MCF 10A (cell line): ENCODE measurements around the gene STK38L. TPM values are rescaled to one million over a fixed set of nuclear protein-coding genes. Genes with fewer than 3 reads are reported as not detected.

Source experiments
- BruUV-seq: library from RNA; stranded (reverse); fragments of 400-500 nt; replicated peaks from 2 replicates; lab custom pipeline; 2021; lab: Mats Ljungman, UMichigan
- CTCF ChIA-PET: fragments of 300-600 bp; sonication (Branson Sonifier 250); formaldehyde crosslinking; extraction: SDS; loops from one replicate; lab custom pipeline; 2021; ENCODE audit warnings: antibody characterized with exemption, inconsistent platforms; lab: Yijun Ruan, JAX
- POLR2A ChIA-PET: fragments of 300-600, 350-650 bp; sonication (Branson Sonifier 250); formaldehyde crosslinking; extraction: SDS; loops from one replicate; lab custom pipeline; 2020; ENCODE audit warnings: antibody characterized with exemption, inconsistent platforms; lab: Yijun Ruan, JAX
- DNase-seq: peaks from one replicate; pipeline ENCODE4 v3.0.0-alpha.2; 2018; ENCODE audit not compliant: unreplicated experiment
- H3K27ac Mint-ChIP-seq: one replicate; pipeline ENCODE4 v1.8.0; 2022; ENCODE audit warnings: mild to moderate bottlenecking, low read depth, mixed read lengths; ENCODE audit not compliant: unreplicated experiment
- H3K27me3 Mint-ChIP-seq: one replicate; pipeline ENCODE4 v1.8.0; 2022; ENCODE audit warnings: mixed read lengths; ENCODE audit not compliant: insufficient read depth, unreplicated experiment
- H3K36me3 Mint-ChIP-seq: one replicate; pipeline ENCODE4 v1.8.0; 2022; ENCODE audit warnings: mild to moderate bottlenecking, moderate library complexity, mixed read lengths; ENCODE audit not compliant: insufficient read depth, unreplicated experiment
- H3K4me1 Mint-ChIP-seq: one replicate; pipeline ENCODE4 v1.8.0; 2022; ENCODE audit warnings: mixed read lengths; ENCODE audit not compliant: insufficient read depth, unreplicated experiment
- H3K4me3 Mint-ChIP-seq: one replicate; pipeline ENCODE4 v1.8.0; 2022; ENCODE audit warnings: mild to moderate bottlenecking, moderate library complexity, mixed read lengths; ENCODE audit not compliant: unreplicated experiment
- H3K9me3 Mint-ChIP-seq: one replicate; pipeline ENCODE4 v1.8.0; 2022; ENCODE audit warnings: mixed read lengths; ENCODE audit not compliant: unreplicated experiment
- intact Hi-C: fragments of 100-400 bp; cut with micrococcal nuclease; formaldehyde crosslinking; loops from 2 replicates; pipeline ENCODE4 v1.14.1; 2022
- total RNA-seq: library from RNA; stranded (reverse); gene quantifications from 2 replicates; pipeline ENCODE4 v1.2.3, GENCODE V29; 2022
- TF ChIP-seq, protein P1 (sequence below): fragments of 200-600 bp; IDR thresholded peaks from one replicate; pipeline ENCODE4 v1.8.0; 2022; ENCODE audit warnings: antibody characterized with exemption, mild to moderate bottlenecking; ENCODE audit not compliant: unreplicated experiment

The STK38L gene
- total RNA-seq, 1 experiment from 2014 or later: 18.1 TPM

DNA sequence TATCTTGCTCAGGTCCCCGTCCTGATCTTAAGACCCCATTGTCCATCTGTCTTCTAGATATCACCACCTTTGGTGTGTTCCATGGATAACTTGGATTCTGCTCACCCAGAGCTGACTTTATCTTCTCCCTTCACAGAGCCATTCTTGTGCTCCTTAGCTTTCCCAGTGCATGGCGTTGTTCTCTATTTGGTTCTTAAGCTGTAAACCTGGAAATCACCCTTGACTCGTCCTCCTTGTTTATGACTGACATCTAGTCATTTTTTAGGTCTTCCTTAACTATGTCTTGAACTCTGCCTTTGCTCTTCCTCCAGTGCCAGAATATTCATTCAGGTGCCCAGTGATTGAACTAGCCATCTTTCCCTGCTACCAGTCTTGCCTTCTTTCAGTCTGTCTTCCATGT lies 11.7 kb downstream of the STK38L start:
- Mint-ChIP-seq H3K4me1 (peaks cover 22% of the 10 kb centered on the region), H3K4me3 (no peak overlapping the region), H3K36me3 (no peaks in the 10 kb centered on the region), H3K27me3 (no peaks in the 10 kb centered on the region), H3K27ac (no peak overlapping the region), H3K9me3 (no peaks in the 10 kb centered on the region)
- TF ChIP-seq, protein P1, sequence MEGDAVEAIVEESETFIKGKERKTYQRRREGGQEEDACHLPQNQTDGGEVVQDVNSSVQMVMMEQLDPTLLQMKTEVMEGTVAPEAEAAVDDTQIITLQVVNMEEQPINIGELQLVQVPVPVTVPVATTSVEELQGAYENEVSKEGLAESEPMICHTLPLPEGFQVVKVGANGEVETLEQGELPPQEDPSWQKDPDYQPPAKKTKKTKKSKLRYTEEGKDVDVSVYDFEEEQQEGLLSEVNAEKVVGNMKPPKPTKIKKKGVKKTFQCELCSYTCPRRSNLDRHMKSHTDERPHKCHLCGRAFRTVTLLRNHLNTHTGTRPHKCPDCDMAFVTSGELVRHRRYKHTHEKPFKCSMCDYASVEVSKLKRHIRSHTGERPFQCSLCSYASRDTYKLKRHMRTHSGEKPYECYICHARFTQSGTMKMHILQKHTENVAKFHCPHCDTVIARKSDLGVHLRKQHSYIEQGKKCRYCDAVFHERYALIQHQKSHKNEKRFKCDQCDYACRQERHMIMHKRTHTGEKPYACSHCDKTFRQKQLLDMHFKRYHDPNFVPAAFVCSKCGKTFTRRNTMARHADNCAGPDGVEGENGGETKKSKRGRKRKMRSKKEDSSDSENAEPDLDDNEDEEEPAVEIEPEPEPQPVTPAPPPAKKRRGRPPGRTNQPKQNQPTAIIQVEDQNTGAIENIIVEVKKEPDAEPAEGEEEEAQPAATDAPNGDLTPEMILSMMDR: no peak
- no TSS peak for BruUV-seq
- intact Hi-C loops: no loop called here
- DNase-seq: no peak
- ChIA-PET POLR2A (no interaction called here), CTCF (interaction anchor here (0.6 kb wide), 1 partner anchor 157 kb away, joined by 4 read pairs; no protein-coding TSS in a partner anchor)

DNA sequence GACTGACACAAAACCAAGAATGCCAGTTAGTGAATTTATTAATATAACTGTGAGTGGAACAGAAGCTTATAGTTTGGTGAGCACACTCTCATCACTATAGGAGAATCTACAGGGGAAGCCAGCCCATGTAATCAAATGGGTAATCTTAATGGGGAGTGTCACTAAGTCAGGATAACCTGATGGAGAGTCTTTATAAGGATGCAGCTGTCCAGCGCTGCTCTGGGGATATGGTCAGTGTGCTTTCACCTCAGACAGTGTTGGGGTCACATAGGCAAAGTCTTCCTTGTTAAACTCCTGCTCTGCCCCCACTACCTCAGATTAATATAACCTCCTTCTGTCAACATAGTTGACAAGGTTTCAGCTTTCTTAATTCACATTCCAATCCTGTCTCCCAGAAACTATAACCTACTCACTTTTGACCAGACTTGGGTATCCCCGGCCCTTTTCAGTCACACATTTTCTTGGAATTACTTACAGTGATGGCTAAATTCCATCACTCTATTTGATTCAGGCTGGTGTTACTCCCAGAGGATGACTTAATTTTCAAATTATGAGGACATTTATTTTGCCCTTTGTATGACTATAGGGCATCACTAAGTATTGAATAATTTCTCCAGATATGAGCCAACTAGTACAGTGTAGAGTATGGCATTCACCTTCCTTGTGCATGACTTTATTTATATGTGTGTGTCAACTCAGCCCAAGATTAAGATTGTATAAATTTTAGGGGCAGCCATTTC lies 13.2 kb downstream of the STK38L start:
- ChIA-PET CTCF (interaction anchor here (1.6 kb wide), 2 partner anchors 47 to 49 kb away, joined by 4 to 5 read pairs; no protein-coding TSS in a partner anchor), POLR2A (interaction anchor here (1.2 to 1.4 kb wide), 3 partner anchors 9 to 77 kb away, joined by 3 to 4 read pairs (median 3); no protein-coding TSS in a partner anchor)

DNA sequence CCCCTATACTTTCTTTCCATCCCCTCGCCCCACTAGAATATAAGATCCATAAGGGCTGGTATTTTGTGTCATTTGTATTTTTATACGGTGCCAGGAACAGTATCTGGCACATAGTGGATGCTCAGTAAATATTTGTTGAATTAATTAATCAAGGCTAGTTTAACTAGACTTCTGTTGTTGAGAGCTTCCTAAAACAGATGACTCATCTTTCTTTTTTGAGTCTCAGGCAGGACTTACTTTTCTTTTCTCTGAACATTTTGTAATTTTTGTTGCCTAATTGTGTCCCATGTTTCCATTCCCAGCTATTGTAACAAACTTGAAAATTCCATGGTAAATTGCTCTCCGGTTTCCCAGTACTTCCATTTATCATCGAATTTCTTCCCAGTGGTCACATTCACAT lies 16.7 kb downstream of the STK38L start:
- POLR2A ChIA-PET: interaction anchor here (0.8 to 2.4 kb wide), 6 partner anchors 11 to 238 kb away, joined by 3 to 27 read pairs (median 4); partner anchors contain the start of genes MED21 and STK38L
- peak overlapping the region; percentile 94 for H3K27ac Mint-ChIP-seq

More for the DNA sequence above, 13.2 kb downstream of the STK38L start:
- intact Hi-C loops: no loop called here
- no TSS peak for BruUV-seq
- Mint-ChIP-seq H3K9me3 (no peaks in the 10 kb centered on the region), H3K27me3 (no peaks in the 10 kb centered on the region), H3K27ac (no peak overlapping the region), H3K4me3 (no peak overlapping the region), H3K4me1 (peaks cover 34% of the 10 kb centered on the region), H3K36me3 (no peaks in the 10 kb centered on the region)
- DNase-seq: no peak
- TF ChIP-seq, protein P1: no peak

DNA sequence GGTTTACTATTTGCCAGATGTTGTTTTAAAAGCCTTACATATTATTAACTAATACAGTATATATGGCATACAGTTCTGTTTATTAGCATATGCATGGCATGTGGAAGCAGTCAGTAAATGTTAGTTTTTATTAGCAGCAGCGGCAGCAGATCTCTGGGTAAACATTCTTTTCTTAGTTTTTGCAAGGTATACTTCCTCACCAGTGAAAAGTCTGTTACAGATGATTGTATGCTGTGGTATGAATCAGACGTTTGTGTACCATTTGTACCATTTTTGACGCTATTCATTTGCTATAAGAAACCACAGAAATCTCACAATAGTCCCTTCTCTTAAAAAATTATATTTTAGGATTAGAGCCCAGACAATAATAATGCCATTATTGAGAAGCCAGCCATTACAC lies 17.8 kb downstream of the STK38L start:
- Mint-ChIP-seq H3K9me3 (peaks cover 11% of the 10 kb centered on the region), H3K4me3 (no peak overlapping the region), H3K27ac (peak overlapping the region; percentile 94), H3K4me1 (peaks cover 33% of the 10 kb centered on the region), H3K36me3 (no peaks in the 10 kb centered on the region), H3K27me3 (no peaks in the 10 kb centered on the region)
- no TSS peak for BruUV-seq
- POLR2A ChIA-PET: interaction anchor here (0.6 to 1.3 kb wide), 4 partner anchors 15 to 85 kb away, joined by 3 to 5 read pairs (median 3); no protein-coding TSS in a partner anchor
- intact Hi-C loops: no loop called here
- TF ChIP-seq, protein P1: no peak
- DNase-seq: no peak
- CTCF ChIA-PET: no interaction called here

More for the DNA sequence above, 16.7 kb downstream of the STK38L start:
- intact Hi-C loops: no loop called here
- no TSS peak for BruUV-seq
- Mint-ChIP-seq H3K9me3 (peaks cover 11% of the 10 kb centered on the region), H3K4me1 (peaks cover 36% of the 10 kb centered on the region), H3K36me3 (no peaks in the 10 kb centered on the region), H3K4me3 (peak overlapping the region; percentile 40), H3K27me3 (no peaks in the 10 kb centered on the region)
- TF ChIP-seq, protein P1: no peak
- CTCF ChIA-PET: interaction anchor here (0.5 to 0.9 kb wide), 3 partner anchors 80 to 443 kb away, joined by 3 to 4 read pairs (median 3); no protein-coding TSS in a partner anchor
- DNase-seq: peak; percentile 51
